GM19452 (cell line): ENCODE measurements around the gene POU6F2.

Experiments
- ATAC-seq: cut with Tn5 transposase; IDR thresholded peaks from one replicate; pipeline ENCODE4 v1.9.1; 2021; ENCODE audit not compliant: unreplicated experiment

The POU6F2 gene

DNA sequence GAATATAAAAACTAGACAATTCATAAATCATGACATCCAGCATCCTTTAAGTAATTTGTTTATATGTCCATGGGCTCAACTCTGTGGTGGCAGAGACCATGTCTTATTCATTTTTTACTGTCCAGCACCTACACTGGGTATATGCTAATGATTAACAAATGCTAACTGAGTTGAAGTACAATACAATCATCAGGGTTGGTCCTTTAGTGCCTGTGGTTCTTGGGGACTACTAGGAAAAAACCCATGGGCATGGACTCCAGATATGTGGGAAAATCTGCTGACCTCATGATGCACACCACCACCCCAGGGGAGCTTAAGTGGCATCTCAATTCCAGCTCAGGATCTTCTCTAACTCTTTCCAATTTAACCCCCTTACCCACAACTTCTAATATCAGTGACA is 503.2 kb downstream of the POU6F2 start:
- no peak for ATAC-seq

DNA sequence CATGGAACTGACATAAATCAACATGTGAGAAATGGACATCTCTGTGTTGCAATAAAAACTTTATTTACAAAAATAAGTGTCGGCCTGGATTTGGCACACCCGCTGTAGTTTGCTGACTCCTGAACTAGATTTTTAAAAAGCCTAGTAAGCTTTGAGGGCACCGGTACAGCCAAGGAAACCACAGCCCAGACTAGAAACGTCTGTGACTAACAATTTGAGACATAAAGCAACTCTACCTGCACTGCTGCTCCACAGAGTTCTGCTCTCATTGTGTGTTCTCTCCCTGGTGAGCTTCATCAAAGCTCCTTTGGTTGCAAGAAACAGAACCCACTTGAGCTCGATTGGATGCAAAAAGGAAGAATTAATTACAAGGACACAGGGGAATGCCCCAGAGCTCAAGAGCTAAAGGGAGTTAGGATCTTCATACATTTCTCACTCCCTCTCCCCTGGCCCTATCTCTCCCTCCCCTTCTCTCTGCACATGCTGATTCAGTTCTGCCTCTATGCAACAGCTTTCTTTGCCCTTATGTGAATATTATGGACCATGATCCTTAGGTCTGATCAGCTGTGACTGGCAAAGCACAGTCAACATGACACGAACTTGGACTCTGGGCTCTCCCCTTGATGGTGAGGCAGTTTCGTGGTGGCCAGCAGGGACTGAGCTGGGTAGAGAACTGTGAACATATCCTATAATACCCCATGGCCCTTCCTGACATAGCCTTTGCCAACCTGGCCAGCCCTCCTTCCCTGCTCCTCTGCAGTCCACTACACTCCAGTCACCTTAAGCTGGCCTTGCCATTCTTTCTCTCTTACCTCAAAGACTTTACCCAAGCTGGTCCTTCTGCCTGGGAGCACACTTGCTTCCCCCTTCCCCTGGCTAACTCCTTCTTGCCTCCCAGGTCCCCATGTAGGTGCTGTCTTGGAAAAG is 511.0 kb downstream of the POU6F2 start:
- ATAC-seq = no peak

DNA sequence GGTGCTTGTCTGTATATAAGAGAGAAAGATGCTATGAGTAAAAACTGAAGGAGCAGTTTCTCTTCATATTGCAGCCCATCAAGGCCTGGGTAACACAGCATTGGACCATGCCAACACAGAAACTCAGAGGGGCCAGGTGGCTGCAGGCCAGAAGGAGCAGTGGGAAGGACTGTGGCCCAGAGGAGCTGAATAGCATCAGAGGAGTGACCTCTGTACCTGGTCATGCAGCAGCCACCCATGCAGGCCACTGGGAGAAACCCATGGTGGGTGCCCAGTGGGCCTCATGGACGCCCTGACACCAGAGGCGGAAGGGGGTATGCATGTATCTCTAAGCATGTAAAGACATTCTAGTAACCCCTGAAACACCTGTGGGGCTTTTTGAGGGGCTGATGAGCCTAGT is 512.6 kb downstream of the POU6F2 start:
- ATAC-seq = no peak

DNA sequence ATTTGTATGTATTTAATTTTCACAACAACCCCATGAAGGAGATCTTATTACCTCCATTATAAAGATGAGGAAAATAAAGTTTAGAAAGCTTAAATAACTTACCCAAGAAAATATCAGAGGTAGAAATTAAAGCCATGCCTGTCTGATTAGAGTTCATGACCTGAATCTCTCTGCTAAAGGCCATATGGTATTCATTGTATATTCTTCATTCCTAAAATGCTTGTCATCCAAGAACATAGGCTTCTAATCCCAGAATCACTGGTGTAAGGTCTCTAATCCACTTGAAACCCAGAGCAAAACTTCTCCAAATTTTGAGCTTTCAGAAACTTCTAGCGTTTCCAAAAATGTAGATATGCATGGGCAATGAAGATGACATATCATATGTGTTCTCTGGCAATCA is 516.2 kb downstream of the POU6F2 start:
- no peak for ATAC-seq

DNA sequence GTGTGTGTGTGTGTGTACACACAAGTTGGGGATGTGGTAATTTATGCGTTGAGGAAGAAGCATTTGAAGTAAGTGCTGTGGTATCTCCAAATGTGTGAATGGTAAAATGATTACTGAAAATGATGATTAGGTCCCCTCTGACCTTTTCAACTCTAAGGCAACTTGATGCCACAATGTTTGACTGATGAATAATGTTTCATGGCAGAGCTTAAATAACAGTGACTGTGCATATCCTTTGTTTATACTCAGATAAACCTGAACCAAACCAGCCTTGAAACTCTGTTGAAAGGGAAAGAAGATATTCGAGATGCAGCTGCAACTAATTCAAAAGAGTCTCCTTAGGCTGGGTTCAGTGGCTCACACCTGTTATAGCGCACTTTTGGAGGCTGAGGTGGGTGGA is 523.6 kb downstream of the POU6F2 start:
- ATAC-seq = no peak

DNA sequence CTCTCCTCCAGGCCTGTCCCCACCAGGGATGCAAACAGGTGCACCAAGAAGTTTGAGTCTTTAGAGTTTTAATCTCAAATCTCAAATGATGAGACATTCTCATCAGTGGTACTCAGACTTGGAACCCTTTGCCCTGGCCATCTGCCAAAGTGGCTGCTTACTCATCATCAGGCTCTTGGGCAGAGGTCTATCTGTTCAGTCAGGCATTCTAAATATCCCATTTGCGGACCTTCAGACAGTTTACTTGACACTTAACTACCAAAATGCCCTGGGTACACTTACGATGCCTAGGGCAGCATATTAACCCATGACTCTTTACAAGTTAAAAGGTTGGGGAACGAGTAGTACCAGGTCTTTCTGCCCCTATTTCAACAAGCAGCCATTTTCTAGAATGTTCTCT is 527.3 kb downstream of the POU6F2 start:
- ATAC-seq = no peak

DNA sequence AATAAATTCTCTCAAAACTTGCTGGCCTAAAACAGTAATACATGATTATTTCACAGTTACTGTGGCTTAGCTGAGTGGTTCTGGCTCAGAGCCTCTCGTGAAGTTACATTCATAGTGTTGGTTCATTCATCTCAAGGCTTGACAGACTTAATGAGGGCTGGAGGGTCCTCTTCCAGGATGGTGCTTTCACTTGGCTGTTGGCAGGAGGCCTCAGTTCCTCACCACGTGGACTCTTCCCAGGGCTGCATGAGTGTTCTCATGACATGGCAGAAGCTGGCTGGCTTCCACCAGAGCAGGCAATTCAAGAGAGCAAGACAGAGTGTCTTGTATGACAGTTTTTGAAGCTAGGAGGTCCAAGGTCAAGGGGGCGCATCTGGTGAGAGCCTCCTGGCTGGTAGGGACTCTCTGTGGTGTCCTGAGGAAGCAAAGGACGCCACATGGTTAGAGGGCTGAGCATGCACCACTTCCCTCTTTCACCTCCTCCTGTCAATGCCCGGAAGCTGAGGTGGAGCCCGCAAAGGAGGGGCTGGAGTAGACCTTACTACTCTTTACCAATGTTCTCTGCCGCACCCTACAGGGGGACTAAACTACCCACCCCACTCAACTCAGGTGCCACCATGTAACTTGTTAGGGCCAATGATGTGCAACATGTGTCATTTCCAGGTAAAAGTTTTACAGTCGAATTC is 530.3 kb downstream of the POU6F2 start:
- no peak for ATAC-seq

DNA sequence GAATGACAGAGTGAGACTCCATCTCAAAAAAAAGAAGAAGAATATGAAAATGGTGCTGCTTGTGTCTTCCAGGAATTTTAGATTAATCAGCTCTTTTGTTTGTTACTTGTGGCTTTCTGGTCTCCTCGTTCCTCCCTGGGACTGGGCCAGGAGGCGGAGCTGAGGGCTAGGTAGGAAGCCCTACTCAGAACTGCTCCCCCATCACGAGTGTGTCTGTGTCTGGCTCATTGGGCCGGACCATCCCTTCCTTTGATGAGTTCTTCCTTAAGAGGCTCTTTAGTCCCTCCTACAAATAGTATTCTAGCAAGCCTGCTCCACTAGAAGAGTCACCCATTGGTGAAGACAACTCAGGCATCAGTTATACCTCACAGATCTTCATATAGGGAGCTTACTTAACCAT is 531.7 kb downstream of the POU6F2 start:
- no peak for ATAC-seq

DNA sequence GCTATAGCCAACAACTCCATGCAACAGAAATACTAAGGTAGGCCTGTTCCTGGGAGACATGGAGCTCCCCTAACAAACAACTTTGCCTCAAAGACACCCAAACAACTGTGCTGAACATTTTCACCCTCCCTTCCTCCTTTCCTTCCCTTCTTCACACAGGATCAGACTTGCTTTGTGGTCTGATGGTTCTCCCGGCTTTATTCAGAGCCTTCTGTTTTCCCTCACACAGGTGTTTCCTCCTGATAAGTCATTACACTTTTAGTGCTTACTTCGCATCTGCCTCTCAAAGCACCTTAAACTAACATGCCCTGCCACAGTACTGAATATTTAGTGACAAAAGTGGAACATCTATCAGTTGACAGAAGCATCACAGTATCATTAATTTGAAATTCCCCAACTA is 532.2 kb downstream of the POU6F2 start:
- no peak for ATAC-seq

DNA sequence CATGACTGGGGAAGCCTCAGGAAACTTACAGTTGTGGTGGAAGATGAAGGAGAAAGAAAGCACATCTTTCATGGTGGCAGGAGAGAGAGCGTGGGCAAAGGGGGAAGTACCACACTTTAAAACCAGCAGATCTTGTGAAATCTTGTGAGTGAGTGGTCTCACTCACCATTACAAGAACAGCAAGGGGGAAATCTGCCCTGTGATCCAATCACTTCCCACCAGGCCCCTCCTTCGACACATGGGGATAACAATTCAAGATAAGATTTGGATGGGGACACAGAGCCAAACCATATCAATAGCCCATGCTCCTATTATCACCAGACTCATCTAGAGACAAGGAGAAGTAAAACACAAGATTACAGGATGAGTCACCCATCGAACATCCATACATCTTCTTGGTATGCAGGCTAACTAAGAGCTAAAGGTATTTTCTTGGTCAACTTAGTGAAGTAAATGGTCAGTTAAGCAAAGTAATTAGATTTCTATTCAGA is 533.2 kb downstream of the POU6F2 start:
- ATAC-seq = no peak

DNA sequence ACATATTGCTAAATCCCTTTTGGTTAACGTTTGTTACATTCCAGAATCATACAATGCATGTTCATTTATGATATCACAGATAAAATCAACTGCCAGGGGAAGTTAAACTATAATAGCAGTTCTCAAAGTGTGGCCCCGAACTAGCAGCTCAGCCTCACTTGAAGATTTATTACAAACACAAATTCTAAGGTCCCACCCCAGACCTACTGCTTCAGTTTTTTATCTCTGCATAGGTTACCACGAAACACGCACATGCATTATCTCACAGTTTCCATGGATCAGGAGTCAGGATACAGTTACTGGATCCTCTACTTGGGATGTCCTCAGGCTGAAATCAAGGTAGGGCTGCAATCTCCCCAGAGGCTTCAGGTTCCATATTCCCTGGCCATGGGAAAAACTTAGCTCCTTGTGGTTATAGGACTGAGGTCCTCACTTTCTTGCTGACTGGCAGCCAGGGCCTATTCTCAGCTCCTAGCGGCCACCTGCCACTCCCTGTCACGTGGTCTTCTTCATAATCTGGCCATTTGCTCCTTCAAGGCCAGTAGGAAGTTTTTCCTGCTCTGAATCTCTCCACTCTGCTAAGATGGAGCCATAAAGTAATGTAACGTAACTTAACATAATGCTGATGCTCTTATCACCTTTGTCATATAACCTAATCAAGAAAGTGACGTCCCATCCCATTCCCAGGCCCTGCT is 538.0 kb downstream of the POU6F2 start:
- no peak for ATAC-seq

DNA sequence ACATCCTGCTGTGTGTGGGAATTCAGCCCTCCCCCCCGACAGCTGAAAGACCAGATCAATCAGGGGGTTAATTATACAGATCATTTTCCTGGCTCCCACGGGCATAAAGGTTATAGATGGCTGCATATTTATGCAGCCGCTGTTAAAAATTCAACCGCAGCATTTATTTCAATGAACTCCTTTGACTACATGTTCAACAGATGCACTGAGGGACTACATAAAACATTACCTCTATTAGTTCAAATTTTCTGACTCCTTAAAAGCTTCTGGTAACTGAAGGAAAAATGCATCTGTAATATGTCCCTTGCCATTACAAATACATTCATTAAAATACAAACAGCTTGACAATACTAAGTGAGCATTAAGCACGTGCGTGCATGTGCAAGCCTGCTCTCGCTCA is 538.8 kb downstream of the POU6F2 start:
- ATAC-seq = no peak

DNA sequence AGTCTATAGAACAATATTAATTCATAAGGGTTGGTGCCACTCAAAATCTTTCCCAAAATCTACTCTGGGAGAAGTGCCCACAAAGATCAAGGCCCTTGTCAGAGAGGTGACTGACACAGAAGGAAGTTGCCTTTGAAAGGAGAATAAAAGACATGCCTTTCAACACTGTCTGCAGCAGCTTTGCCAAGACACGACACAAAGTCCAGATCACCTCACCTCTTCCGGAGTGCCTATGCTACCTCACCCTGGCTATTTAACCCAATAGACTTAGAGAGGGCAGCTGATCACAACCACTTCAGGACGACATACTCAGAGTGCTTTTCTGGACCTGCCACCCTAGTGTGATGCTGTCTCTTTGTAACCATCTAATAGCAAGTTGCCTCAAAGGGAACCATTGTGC is 539.5 kb downstream of the POU6F2 start:
- ATAC-seq = no peak
